DOHH2 (cell line): ENCODE measurements around the gene AP5B1.

Source experiments
- EZH2phosphoT487 ChIP-seq: fragments of 200-600 bp; sonication (generic); IDR thresholded peaks from 2 replicates; pipeline ENCODE4 v1.6.1; 2017; ENCODE audit warnings: borderline replicate concordance, mild to moderate bottlenecking, antibody characterized with exemption, low read length, moderate library complexity, mixed read lengths
- TF ChIP-seq, protein P1 (sequence below): fragments of 200-600 bp; sonication (generic); IDR thresholded peaks from one replicate; pipeline ENCODE4 v1.5.1; 2014; ENCODE audit warnings: antibody characterized with exemption, mild to moderate bottlenecking, low read depth, low read length; ENCODE audit not compliant: poor library complexity, severe bottlenecking

DNA sequence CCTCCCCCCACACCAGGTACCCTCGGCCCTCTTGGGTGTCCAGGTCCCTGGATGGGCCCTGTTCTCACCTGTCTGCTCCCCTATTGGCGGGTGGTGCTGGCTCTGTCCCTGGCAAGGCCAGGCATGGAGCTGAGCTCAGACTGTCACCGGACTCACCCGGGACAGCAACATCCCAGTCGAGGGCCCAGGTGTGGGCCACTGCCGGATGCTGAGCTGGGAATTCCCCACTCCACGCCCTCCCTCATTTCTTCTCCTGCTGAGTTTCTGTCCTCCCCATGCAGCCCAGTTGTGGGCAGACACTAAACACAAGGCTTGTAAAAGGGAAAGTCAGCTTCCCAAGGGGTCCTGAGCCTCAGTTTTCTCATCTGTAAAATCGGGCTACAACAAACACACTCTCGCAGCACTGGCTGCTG lies 2.0 kb upstream of the AP5B1 start:
- TF ChIP-seq, protein P1, sequence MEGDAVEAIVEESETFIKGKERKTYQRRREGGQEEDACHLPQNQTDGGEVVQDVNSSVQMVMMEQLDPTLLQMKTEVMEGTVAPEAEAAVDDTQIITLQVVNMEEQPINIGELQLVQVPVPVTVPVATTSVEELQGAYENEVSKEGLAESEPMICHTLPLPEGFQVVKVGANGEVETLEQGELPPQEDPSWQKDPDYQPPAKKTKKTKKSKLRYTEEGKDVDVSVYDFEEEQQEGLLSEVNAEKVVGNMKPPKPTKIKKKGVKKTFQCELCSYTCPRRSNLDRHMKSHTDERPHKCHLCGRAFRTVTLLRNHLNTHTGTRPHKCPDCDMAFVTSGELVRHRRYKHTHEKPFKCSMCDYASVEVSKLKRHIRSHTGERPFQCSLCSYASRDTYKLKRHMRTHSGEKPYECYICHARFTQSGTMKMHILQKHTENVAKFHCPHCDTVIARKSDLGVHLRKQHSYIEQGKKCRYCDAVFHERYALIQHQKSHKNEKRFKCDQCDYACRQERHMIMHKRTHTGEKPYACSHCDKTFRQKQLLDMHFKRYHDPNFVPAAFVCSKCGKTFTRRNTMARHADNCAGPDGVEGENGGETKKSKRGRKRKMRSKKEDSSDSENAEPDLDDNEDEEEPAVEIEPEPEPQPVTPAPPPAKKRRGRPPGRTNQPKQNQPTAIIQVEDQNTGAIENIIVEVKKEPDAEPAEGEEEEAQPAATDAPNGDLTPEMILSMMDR: no peak
- TF ChIP-seq EZH2phosphoT487: no peak
